DOHH2 (cell line): ENCODE data around the gene OR8G5.

Source experiments
- H3F3A ChIP-seq: fragments of 200-600 bp; sonication (generic), shearing (Covaris generic); 2 replicates; pipeline ENCODE4 v1.6.0; 2016; ENCODE audit warnings: antibody characterized with exemption, mild to moderate bottlenecking; ENCODE audit not compliant: control insufficient read depth, insufficient read depth
- H3K27ac ChIP-seq: fragments of 200-600 bp; sonication (generic); 2 replicates; pipeline ENCODE4 v1.5.1; 2014; ENCODE audit warnings: low read depth, mild to moderate bottlenecking, low read length, moderate library complexity
- H3K27me3 ChIP-seq: fragments of 200-600 bp; sonication (generic); 2 replicates; pipeline ENCODE4 v1.6.1; 2014; ENCODE audit warnings: mild to moderate bottlenecking, low read length, mixed read lengths; ENCODE audit not compliant: control insufficient read depth
- H3K36me3 ChIP-seq: fragments of 200-600 bp; sonication (generic); 2 replicates; pipeline ENCODE4 v1.6.1; 2014; ENCODE audit warnings: mild to moderate bottlenecking, low read length, moderate library complexity, mixed read lengths; ENCODE audit not compliant: control insufficient read depth
- H3K4me1 ChIP-seq: fragments of 200-600 bp; sonication (generic); 2 replicates; pipeline ENCODE4 v1.6.1; 2014; ENCODE audit warnings: mild to moderate bottlenecking, low read length, mixed read lengths; ENCODE audit not compliant: control insufficient read depth
- H3K4me2 ChIP-seq: fragments of 200-600 bp; sonication (generic); 2 replicates; pipeline ENCODE4 v1.6.0; 2014; ENCODE audit warnings: mild to moderate bottlenecking, low read length, moderate library complexity
- H3K4me3 ChIP-seq: fragments of 200-600 bp; sonication (generic); 2 replicates; pipeline ENCODE4 v1.5.1; 2014; ENCODE audit warnings: mild to moderate bottlenecking, low read length, mixed read lengths
- H3K79me2 ChIP-seq: fragments of 200-600 bp; sonication (generic); 2 replicates; pipeline ENCODE4 v1.6.1; 2014; ENCODE audit warnings: mild to moderate bottlenecking, low read length, mixed read lengths; ENCODE audit not compliant: control insufficient read depth
- H3K9me2 ChIP-seq: fragments of 200-600 bp; sonication (generic); replicated peaks from 2 replicates; pipeline ENCODE4 v1.6.1; 2014; ENCODE audit warnings: mild to moderate bottlenecking, low read length, mixed read lengths; ENCODE audit not compliant: control insufficient read depth
- H3K9me3 ChIP-seq: fragments of 200-600 bp; sonication (generic); 2 replicates; pipeline ENCODE4 v1.6.1; 2014; ENCODE audit warnings: antibody characterized with exemption, low read length, mixed read lengths; ENCODE audit not compliant: control insufficient read depth, insufficient read depth
- H4K20me1 ChIP-seq: fragments of 200-600 bp; sonication (generic); 2 replicates; pipeline ENCODE4 v1.6.0; 2014; ENCODE audit warnings: low read depth, mild to moderate bottlenecking, antibody characterized with exemption, low read length, moderate library complexity; ENCODE audit not compliant: control insufficient read depth, insufficient read depth
- CTCF ChIP-seq: fragments of 200-600 bp; sonication (generic); IDR thresholded peaks from one replicate; pipeline ENCODE4 v1.5.1; 2014; ENCODE audit warnings: antibody characterized with exemption, mild to moderate bottlenecking, low read depth, low read length; ENCODE audit not compliant: poor library complexity, severe bottlenecking
- EZH2phosphoT487 ChIP-seq: fragments of 200-600 bp; sonication (generic); IDR thresholded peaks from 2 replicates; pipeline ENCODE4 v1.6.1; 2017; ENCODE audit warnings: borderline replicate concordance, mild to moderate bottlenecking, antibody characterized with exemption, low read length, moderate library complexity, mixed read lengths

The OR8G5 gene

GRCh38 chr11:124296016-124296415 lies 39.8 kb downstream of the OR8G5 start:
- Histone ChIP-seq H3F3A (no peaks in the 10 kb centered on the region), H4K20me1 (no peaks in the 10 kb centered on the region), H3K27me3 (no peaks in the 10 kb centered on the region), H3K9me2 (no peaks in the 10 kb centered on the region), H3K4me2 (no peak overlapping the region), H3K79me2 (no peaks in the 10 kb centered on the region), H3K9me3 (no peaks in the 10 kb centered on the region), H3K27ac (no peak overlapping the region), H3K4me3 (no peak overlapping the region), H3K4me1 (no peaks in the 10 kb centered on the region), H3K36me3 (no peaks in the 10 kb centered on the region)
- TF ChIP-seq EZH2phosphoT487: no peak
- no peak for TF ChIP-seq CTCF

GRCh38 chr11:124297921-124298320 lies 41.7 kb downstream of the OR8G5 start:
- Histone ChIP-seq H3F3A (no peaks in the 10 kb centered on the region), H3K27me3 (no peaks in the 10 kb centered on the region), H3K4me2 (no peak overlapping the region)

GRCh38 chr11:124301548-124301947 lies 45.4 kb downstream of the OR8G5 start:
- Histone ChIP-seq H3K4me1 (no peaks in the 10 kb centered on the region), H3K36me3 (no peaks in the 10 kb centered on the region), H3K9me2 (no peaks in the 10 kb centered on the region)

More at GRCh38 chr11:124297921-124298320, 41.7 kb downstream of the OR8G5 start:
- Histone ChIP-seq H4K20me1 (no peaks in the 10 kb centered on the region), H3K4me3 (no peak overlapping the region), H3K9me3 (no peaks in the 10 kb centered on the region), H3K27ac (no peak overlapping the region), H3K9me2 (no peaks in the 10 kb centered on the region), H3K4me1 (no peaks in the 10 kb centered on the region), H3K36me3 (no peaks in the 10 kb centered on the region), H3K79me2 (no peaks in the 10 kb centered on the region)
- TF ChIP-seq CTCF (no peak), EZH2phosphoT487 (no peak)

More at GRCh38 chr11:124301548-124301947, 45.4 kb downstream of the OR8G5 start:
- Histone ChIP-seq H3K4me3 (no peak overlapping the region), H3K9me3 (no peaks in the 10 kb centered on the region), H4K20me1 (no peaks in the 10 kb centered on the region), H3K27ac (no peak overlapping the region), H3K79me2 (no peaks in the 10 kb centered on the region), H3F3A (no peaks in the 10 kb centered on the region), H3K27me3 (peaks cover under 1% of the 10 kb centered on the region; the same call in 1 of the 2 replicates), H3K4me2 (no peak overlapping the region)
- TF ChIP-seq EZH2phosphoT487 (no peak), CTCF (no peak)
